ENCODE results near the gene SIX2.

Gene SIX2

GRCh38 chr2:44970846-44971450 is 38.3 kb downstream of the SIX2 start:
- Histone ChIP-seq H3K9me3 (ENCODE audit: control insufficient read depth, low read length) (no peaks in the 10 kb centered on the region), H3K36me3 (ENCODE audit: control insufficient read depth, insufficient read depth, low read length) (no peaks in the 10 kb centered on the region), H3K27me3 (ENCODE audit: control insufficient read depth, insufficient read depth, low read length) (peaks cover 17% of the 10 kb centered on the region), H3K9ac (ENCODE audit: low read length) (no peak overlapping the region), H3K4me1 (ENCODE audit: control insufficient read depth, insufficient read depth, low read length) (no peaks in the 10 kb centered on the region), H3K4me3 (ENCODE audit: low read length) (no peak overlapping the region)

GRCh38 chr2:44969936-44970335 is 39.3 kb downstream of the SIX2 start:
- H3K27me3 ChIP-seq (ENCODE audit: control insufficient read depth, insufficient read depth, low read length) = peaks cover 27% of the 10 kb centered on the region
- no peak overlapping the region for H3K9ac ChIP-seq (ENCODE audit: low read length)
- H3K9me3 ChIP-seq (ENCODE audit: control insufficient read depth, low read length) = no peaks in the 10 kb centered on the region
- H3K4me3 ChIP-seq (ENCODE audit: low read length) = no peak overlapping the region
- no peaks in the 10 kb centered on the region for H3K36me3 ChIP-seq (ENCODE audit: control insufficient read depth, insufficient read depth, low read length)
- H3K4me1 ChIP-seq (ENCODE audit: control insufficient read depth, insufficient read depth, low read length) = no peaks in the 10 kb centered on the region

- H3K4me1 ChIP-seq (ENCODE audit: control insufficient read depth, insufficient read depth, low read length) = no peaks in the 10 kb centered on the region
- no peak overlapping the region for H3K4me3 ChIP-seq (ENCODE audit: low read length)
- no peaks in the 10 kb centered on the region for H3K36me3 ChIP-seq (ENCODE audit: control insufficient read depth, insufficient read depth, low read length)
- H3K9ac ChIP-seq (ENCODE audit: low read length) = no peak overlapping the region
- H3K27me3 ChIP-seq (ENCODE audit: control insufficient read depth, insufficient read depth, low read length) = peaks cover 23% of the 10 kb centered on the region
- H3K9me3 ChIP-seq (ENCODE audit: control insufficient read depth, low read length) = no peaks in the 10 kb centered on the region
These were observed 41.4 kb downstream of the SIX2 start for GRCh38 chr2:44967727-44968432.

- H3K36me3 ChIP-seq (ENCODE audit: control insufficient read depth, insufficient read depth, low read length) = no peaks in the 10 kb centered on the region
- H3K9me3 ChIP-seq (ENCODE audit: control insufficient read depth, low read length) = no peaks in the 10 kb centered on the region
- no peak overlapping the region for H3K9ac ChIP-seq (ENCODE audit: low read length)
- H3K4me1 ChIP-seq (ENCODE audit: control insufficient read depth, insufficient read depth, low read length) = no peaks in the 10 kb centered on the region
- H3K27me3 ChIP-seq (ENCODE audit: control insufficient read depth, insufficient read depth, low read length) = peaks cover 23% of the 10 kb centered on the region
- no peak overlapping the region for H3K4me3 ChIP-seq (ENCODE audit: low read length)
These were observed 42.2 kb downstream of the SIX2 start for GRCh38 chr2:44967056-44967455.

GRCh38 chr2:44965684-44966083 is 43.6 kb downstream of the SIX2 start:
- no peaks in the 10 kb centered on the region for H3K36me3 ChIP-seq (ENCODE audit: control insufficient read depth, insufficient read depth, low read length)
- no peak overlapping the region for H3K4me3 ChIP-seq (ENCODE audit: low read length)
- H3K9me3 ChIP-seq (ENCODE audit: control insufficient read depth, low read length) = no peaks in the 10 kb centered on the region
- no peaks in the 10 kb centered on the region for H3K4me1 ChIP-seq (ENCODE audit: control insufficient read depth, insufficient read depth, low read length)
- no peak overlapping the region for H3K9ac ChIP-seq (ENCODE audit: low read length)
- H3K27me3 ChIP-seq (ENCODE audit: control insufficient read depth, insufficient read depth, low read length) = peaks cover 26% of the 10 kb centered on the region

- Histone ChIP-seq H3K4me1 (ENCODE audit: control insufficient read depth, insufficient read depth, low read length) (no peaks in the 10 kb centered on the region), H3K9ac (ENCODE audit: low read length) (no peak overlapping the region), H3K4me3 (ENCODE audit: low read length) (no peak overlapping the region), H3K27me3 (ENCODE audit: control insufficient read depth, insufficient read depth, low read length) (peaks cover 26% of the 10 kb centered on the region), H3K36me3 (ENCODE audit: control insufficient read depth, insufficient read depth, low read length) (no peaks in the 10 kb centered on the region), H3K9me3 (ENCODE audit: control insufficient read depth, low read length) (no peaks in the 10 kb centered on the region)
These were observed 44.5 kb downstream of the SIX2 start for GRCh38 chr2:44964752-44965236.

- Histone ChIP-seq H3K36me3 (ENCODE audit: control insufficient read depth, insufficient read depth, low read length) (no peaks in the 10 kb centered on the region), H3K27me3 (ENCODE audit: control insufficient read depth, insufficient read depth, low read length) (peaks cover 32% of the 10 kb centered on the region), H3K4me3 (ENCODE audit: low read length) (no peak overlapping the region), H3K4me1 (ENCODE audit: control insufficient read depth, insufficient read depth, low read length) (no peaks in the 10 kb centered on the region), H3K9me3 (ENCODE audit: control insufficient read depth, low read length) (no peaks in the 10 kb centered on the region), H3K9ac (ENCODE audit: low read length) (no peak overlapping the region)
These were observed 47.0 kb downstream of the SIX2 start for GRCh38 chr2:44962176-44962695.

- peaks cover 34% of the 10 kb centered on the region for H3K27me3 ChIP-seq (ENCODE audit: control insufficient read depth, insufficient read depth, low read length)
These were observed 48.4 kb downstream of the SIX2 start for GRCh38 chr2:44960871-44961270.

GRCh38 chr2:44959855-44960254 is 49.4 kb downstream of the SIX2 start:
- peaks cover 35% of the 10 kb centered on the region for H3K27me3 ChIP-seq (ENCODE audit: control insufficient read depth, insufficient read depth, low read length)
- no peak overlapping the region for H3K9ac ChIP-seq (ENCODE audit: low read length)
- peaks cover 11% of the 10 kb centered on the region for H3K4me1 ChIP-seq (ENCODE audit: control insufficient read depth, insufficient read depth, low read length)
- no peaks in the 10 kb centered on the region for H3K9me3 ChIP-seq (ENCODE audit: control insufficient read depth, low read length)
- no peak overlapping the region for H3K4me3 ChIP-seq (ENCODE audit: low read length)
- H3K36me3 ChIP-seq (ENCODE audit: control insufficient read depth, insufficient read depth, low read length) = no peaks in the 10 kb centered on the region

More at GRCh38 chr2:44960871-44961270, 48.4 kb downstream of the SIX2 start:
- peaks cover 1% of the 10 kb centered on the region for H3K4me1 ChIP-seq (ENCODE audit: control insufficient read depth, insufficient read depth, low read length)
- H3K36me3 ChIP-seq (ENCODE audit: control insufficient read depth, insufficient read depth, low read length) = no peaks in the 10 kb centered on the region
- no peak overlapping the region for H3K4me3 ChIP-seq (ENCODE audit: low read length)
- no peak overlapping the region for H3K9ac ChIP-seq (ENCODE audit: low read length)
- no peaks in the 10 kb centered on the region for H3K9me3 ChIP-seq (ENCODE audit: control insufficient read depth, low read length)

- H3K9me3 ChIP-seq (ENCODE audit: control insufficient read depth, low read length) = no peaks in the 10 kb centered on the region
- no peaks in the 10 kb centered on the region for H3K36me3 ChIP-seq (ENCODE audit: control insufficient read depth, insufficient read depth, low read length)
- no peak overlapping the region for H3K4me3 ChIP-seq (ENCODE audit: low read length)
- peaks cover 20% of the 10 kb centered on the region for H3K4me1 ChIP-seq (ENCODE audit: control insufficient read depth, insufficient read depth, low read length)
- H3K9ac ChIP-seq (ENCODE audit: low read length) = no peak overlapping the region
- H3K27me3 ChIP-seq (ENCODE audit: control insufficient read depth, insufficient read depth, low read length) = peaks cover 50% of the 10 kb centered on the region
These were observed 51.5 kb downstream of the SIX2 start for GRCh38 chr2:44957656-44958327.

- H3K4me1 ChIP-seq (ENCODE audit: control insufficient read depth, insufficient read depth, low read length) = peaks cover 29% of the 10 kb centered on the region
- no peak overlapping the region for H3K9ac ChIP-seq (ENCODE audit: low read length)
- no peaks in the 10 kb centered on the region for H3K36me3 ChIP-seq (ENCODE audit: control insufficient read depth, insufficient read depth, low read length)
- no peak overlapping the region for H3K4me3 ChIP-seq (ENCODE audit: low read length)
- H3K27me3 ChIP-seq (ENCODE audit: control insufficient read depth, insufficient read depth, low read length) = peaks cover 59% of the 10 kb centered on the region
- H3K9me3 ChIP-seq (ENCODE audit: control insufficient read depth, low read length) = no peaks in the 10 kb centered on the region
These were observed 52.4 kb downstream of the SIX2 start for GRCh38 chr2:44956843-44957242.

Data from mucosa of stomach (tissue), 1 donor.